Ishikawa (cell line): ENCODE measurements around the gene HMX1.

ENCODE experiments used
- CEBPB ChIP-seq: IDR thresholded peaks from 2 replicates; pipeline ENCODE4 v1.6.1; 2012
- CREB1 ChIP-seq: IDR thresholded peaks from 2 replicates; pipeline ENCODE4 v1.6.1; 2012; ENCODE audit warnings: low read depth
- EGR1 ChIP-seq: IDR thresholded peaks from 2 replicates; pipeline ENCODE4 v1.6.1; 2012
- EP300 ChIP-seq: IDR thresholded peaks from 2 replicates; pipeline ENCODE4 v1.6.1; 2012; ENCODE audit warnings: borderline replicate concordance
- MAX ChIP-seq: IDR thresholded peaks from 2 replicates; pipeline ENCODE4 v1.6.1; 2012
- NFIC ChIP-seq: IDR thresholded peaks from 2 replicates; pipeline ENCODE4 v1.6.1; 2012
- RAD21 ChIP-seq: IDR thresholded peaks from 2 replicates; pipeline ENCODE4 v1.6.1; 2012; ENCODE audit warnings: low read depth
- REST ChIP-seq: IDR thresholded peaks from 2 replicates; pipeline ENCODE4 v1.6.1; 2012; ENCODE audit warnings: low read depth, mild to moderate bottlenecking
- TAF1 ChIP-seq: IDR thresholded peaks from 2 replicates; pipeline ENCODE4 v1.6.1; 2012; ENCODE audit warnings: low read depth, mild to moderate bottlenecking
- TCF12 ChIP-seq: IDR thresholded peaks from 2 replicates; pipeline ENCODE4 v1.6.1; 2012; ENCODE audit warnings: low read depth
- TEAD4 ChIP-seq: IDR thresholded peaks from 2 replicates; pipeline ENCODE4 v1.6.1; 2012
- YY1 ChIP-seq: IDR thresholded peaks from 2 replicates; pipeline ENCODE4 v1.6.1; 2012; ENCODE audit warnings: low read depth
- ZBTB7A ChIP-seq: IDR thresholded peaks from 2 replicates; pipeline ENCODE4 v1.6.1; 2012; ENCODE audit warnings: low read depth

- TF ChIP-seq EP300 (no peak), RAD21 (no peak), YY1 (no peak), ZBTB7A (no peak), EGR1 (no peak), TCF12 (no peak), TAF1 (no peak), TEAD4 (no peak), NFIC (no peak), MAX (no peak), REST (no peak), CREB1 (no peak), CEBPB (no peak)
Observed at GRCh38 chr4:8917321-8917811, 45.7 kb upstream of the HMX1 start.
